HFF-Myc (cell line): Measurements from ENCODE around the gene ETV5.

Source experiments
- DNase-seq: peaks from one replicate; pipeline ENCODE4 v3.0.0-alpha.2; 2011; ENCODE audit warnings: low read depth; ENCODE audit errors: extremely low read depth
- H3K4me3 ChIP-seq: replicated peaks from 2 replicates; pipeline ENCODE4 v1.5.1; 2011; ENCODE audit warnings: low read depth, mild to moderate bottlenecking, control low read depth, low read length
- TF ChIP-seq, protein P1 (sequence below): IDR thresholded peaks from 2 replicates; pipeline ENCODE4 v1.5.1; 2012; ENCODE audit warnings: mild to moderate bottlenecking, low read depth, low read length, control low read depth; ENCODE audit errors: missing control alignments

Gene ETV5

DNA sequence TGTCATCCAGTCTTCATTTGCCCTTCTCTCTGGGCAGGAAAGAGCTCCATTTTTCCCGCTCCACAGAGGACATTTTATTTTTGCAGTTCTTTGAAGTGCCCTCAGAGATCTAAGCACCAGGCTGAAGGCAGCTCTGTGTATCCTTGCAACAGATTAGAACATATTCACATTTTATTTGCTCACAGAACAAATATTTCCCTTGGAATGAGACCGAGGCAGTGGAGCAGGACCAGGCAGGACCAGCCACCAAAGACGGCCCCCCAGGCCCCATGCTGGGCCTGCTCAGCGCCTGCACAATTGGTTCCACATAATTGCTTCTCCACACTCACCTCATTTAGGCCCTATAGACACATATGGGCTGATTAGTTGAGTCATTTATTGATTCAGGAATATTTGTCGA is 15.7 kb upstream of the ETV5 start:
- no peak for DNase-seq
- TF ChIP-seq, protein P1, sequence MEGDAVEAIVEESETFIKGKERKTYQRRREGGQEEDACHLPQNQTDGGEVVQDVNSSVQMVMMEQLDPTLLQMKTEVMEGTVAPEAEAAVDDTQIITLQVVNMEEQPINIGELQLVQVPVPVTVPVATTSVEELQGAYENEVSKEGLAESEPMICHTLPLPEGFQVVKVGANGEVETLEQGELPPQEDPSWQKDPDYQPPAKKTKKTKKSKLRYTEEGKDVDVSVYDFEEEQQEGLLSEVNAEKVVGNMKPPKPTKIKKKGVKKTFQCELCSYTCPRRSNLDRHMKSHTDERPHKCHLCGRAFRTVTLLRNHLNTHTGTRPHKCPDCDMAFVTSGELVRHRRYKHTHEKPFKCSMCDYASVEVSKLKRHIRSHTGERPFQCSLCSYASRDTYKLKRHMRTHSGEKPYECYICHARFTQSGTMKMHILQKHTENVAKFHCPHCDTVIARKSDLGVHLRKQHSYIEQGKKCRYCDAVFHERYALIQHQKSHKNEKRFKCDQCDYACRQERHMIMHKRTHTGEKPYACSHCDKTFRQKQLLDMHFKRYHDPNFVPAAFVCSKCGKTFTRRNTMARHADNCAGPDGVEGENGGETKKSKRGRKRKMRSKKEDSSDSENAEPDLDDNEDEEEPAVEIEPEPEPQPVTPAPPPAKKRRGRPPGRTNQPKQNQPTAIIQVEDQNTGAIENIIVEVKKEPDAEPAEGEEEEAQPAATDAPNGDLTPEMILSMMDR = no peak
- H3K4me3 ChIP-seq = no peak overlapping the region

DNA sequence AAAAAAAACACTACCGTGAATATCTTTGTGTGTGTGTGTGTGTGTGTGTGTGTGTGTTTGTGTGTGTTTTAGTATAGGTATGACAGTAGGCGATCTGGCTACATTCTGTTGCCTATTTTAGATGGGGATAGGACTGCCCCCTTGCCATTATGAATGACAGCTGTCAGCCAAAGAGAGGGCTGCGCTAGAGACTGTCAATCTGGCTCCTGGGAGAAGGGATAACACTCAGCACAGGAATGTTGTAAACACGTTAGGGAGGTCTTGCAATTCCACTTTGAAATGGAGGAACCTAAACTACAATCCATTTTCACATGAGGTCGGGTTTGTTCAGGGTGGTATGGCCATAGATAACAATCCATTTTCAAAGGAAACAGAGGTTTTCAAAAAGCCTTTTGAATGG is 14.1 kb upstream of the ETV5 start:
- TF ChIP-seq, protein P1 = no peak
- no peak overlapping the region for H3K4me3 ChIP-seq
- no peak for DNase-seq

GRCh38 chr3:186121968-186122367 is 13.1 kb upstream of the ETV5 start:
- no peak overlapping the region for H3K4me3 ChIP-seq
- DNase-seq = no peak
- TF ChIP-seq, protein P1 = no peak

GRCh38 chr3:186121278-186121677 is 12.4 kb upstream of the ETV5 start:
- DNase-seq = no peak
- TF ChIP-seq, protein P1 = no peak
- no peak overlapping the region for H3K4me3 ChIP-seq

DNA sequence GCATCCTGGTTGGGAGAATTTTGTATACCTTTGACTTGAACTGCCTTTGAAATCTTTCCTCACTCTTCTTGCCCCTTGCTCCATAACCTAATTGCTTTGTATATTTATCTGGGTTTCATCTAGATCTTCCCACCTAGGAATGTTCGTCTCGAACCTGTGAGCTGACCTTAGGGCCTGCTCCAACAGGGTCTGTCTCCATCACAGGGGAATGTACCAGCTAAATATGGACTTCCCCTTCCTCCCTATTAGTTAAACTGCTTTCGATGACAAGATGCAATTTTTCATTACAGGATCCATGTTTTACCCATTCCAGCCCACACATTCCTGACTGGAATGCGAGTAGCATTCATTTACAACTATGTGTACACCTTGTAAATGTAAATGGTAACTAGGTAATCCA is 10.6 kb upstream of the ETV5 start:
- H3K4me3 ChIP-seq = no peak overlapping the region
- DNase-seq = no peak
- TF ChIP-seq, protein P1 = no peak

DNA sequence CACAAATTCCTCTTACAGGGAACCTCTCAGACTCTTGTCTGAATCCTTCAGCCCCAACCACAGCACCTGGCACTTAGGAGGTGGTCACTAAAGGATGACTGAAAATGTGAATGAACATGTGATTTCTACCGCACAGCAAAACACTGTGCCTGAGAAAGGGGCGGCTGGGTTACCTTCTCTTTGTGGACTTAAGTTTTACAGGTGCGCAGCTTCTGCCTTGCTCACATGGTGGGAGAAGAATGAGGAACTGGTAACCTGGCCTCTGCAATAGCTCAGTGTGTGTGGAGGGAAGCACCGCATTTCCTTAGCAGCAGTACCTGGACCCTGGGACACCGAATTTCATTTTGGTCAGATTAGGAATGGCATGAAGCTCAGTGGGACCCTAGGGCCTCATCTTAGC is 9.8 kb upstream of the ETV5 start:
- DNase-seq = no peak
- no peak overlapping the region for H3K4me3 ChIP-seq
- TF ChIP-seq, protein P1 = no peak

GRCh38 chr3:186117521-186118134 is 8.7 kb upstream of the ETV5 start:
- no peak overlapping the region for H3K4me3 ChIP-seq
- TF ChIP-seq, protein P1 = no peak
- no peak for DNase-seq
